Activated naive CD8-positive, alpha-beta T cell treated with anti-CD3 and anti-CD28 coated beads, Interleukin-2, amount 50 U/mL, for 24 hours (primary cell): ENCODE results near the gene SPO11.
"Not testable (repeated sequence)": the region's sequence is repeated elsewhere in the genome, so short reads cannot be mapped to it uniquely, and the experiment has no call there.

Experiments used
- ATAC-seq: fragments of 150-1000 bp; cut with Tn5 transposase; one replicate; pipeline ENCODE4 v1.10.0; 2021
- DNase-seq: peaks from one replicate; pipeline ENCODE4 v3.0.0; 2021
- H3K27ac Mint-ChIP-seq: one replicate; pipeline ENCODE4 v1.8.0; 2021; ENCODE audit warnings: mild to moderate bottlenecking, mixed read lengths
- H3K27me3 Mint-ChIP-seq: one replicate; pipeline ENCODE4 v1.8.0; 2021; ENCODE audit warnings: mixed read lengths
- H3K36me3 Mint-ChIP-seq: one replicate; pipeline ENCODE4 v1.8.0; 2021; ENCODE audit warnings: low read depth, mixed read lengths
- H3K4me1 Mint-ChIP-seq: one replicate; pipeline ENCODE4 v1.8.0; 2021; ENCODE audit warnings: mixed read lengths
- H3K4me3 Mint-ChIP-seq: one replicate; pipeline ENCODE4 v1.8.0; 2021; ENCODE audit warnings: mild to moderate bottlenecking, moderate library complexity, mixed read lengths
- H3K9me3 Mint-ChIP-seq: one replicate; pipeline ENCODE4 v1.8.0; 2021; ENCODE audit warnings: mixed read lengths

The SPO11 gene

DNA sequence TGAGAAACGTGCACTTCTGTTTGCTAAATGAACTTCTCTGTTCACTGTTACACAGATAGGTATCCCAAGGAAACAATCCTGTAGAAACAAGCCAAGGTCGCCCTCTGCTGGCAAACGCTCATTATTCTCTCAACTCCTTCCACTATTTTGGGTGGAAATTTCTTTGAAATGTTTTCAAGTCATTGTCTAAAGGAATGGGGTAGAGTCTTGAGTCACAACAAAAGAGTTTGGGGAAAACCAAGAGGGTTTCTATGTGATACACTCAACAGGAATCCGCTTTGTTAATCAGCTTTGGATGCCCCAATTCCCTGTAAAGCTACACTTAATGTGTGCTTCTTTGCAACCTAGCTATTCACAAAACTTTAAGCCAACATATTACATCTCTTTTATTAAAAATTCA is 16.9 kb downstream of the SPO11 start:
- no peaks in the 10 kb centered on the region for H3K36me3 Mint-ChIP-seq
- no peak overlapping the region for H3K4me3 Mint-ChIP-seq
- H3K9me3 Mint-ChIP-seq = no peaks in the 10 kb centered on the region
- peaks cover 17% of the 10 kb centered on the region for H3K27me3 Mint-ChIP-seq
- H3K4me1 Mint-ChIP-seq = peaks cover 12% of the 10 kb centered on the region
- no peak overlapping the region for H3K27ac Mint-ChIP-seq
- DNase-seq = peak; percentile 77
- peak; percentile 64 for ATAC-seq

GRCh38 chr20:57347393-57347792 is 17.8 kb downstream of the SPO11 start:
- Mint-ChIP-seq H3K9me3 (no peaks in the 10 kb centered on the region), H3K27ac (no peak overlapping the region)
- ATAC-seq = no peak

DNA sequence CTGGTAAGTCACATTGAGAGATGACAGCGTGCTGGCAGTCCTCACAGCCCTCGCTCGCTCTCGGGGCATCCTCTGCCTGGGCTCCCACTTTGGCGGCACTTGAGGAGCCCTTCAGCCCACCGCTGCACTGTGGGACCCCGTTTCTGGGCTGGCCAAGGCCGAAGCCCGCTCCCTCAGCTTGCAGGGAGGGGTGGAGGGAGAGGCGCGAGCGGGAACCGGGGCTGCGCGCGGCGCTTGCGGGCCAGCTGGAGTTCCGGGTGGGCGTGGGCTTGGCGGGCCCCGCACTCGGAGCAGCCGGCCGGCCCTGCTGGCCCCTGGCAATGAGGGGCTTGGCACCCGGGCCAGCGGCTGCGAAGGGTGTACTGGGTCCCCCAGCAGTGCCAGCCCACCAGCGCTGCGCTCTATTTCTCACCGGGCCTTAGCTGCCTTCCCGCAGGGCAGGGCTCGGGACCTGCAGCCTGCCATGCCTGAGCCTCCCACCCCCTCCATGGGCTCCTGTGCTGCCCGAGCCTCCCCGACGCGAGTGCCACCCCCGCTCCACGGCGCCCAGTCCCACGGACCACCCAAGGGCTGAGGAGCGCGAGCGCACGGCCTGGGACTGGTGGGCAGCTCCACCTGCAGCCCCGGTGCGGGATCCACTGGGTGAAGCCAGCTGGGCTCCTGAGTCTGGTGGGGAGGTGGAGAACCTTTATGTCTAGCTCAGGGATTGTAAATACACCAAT is 18.8 kb downstream of the SPO11 start:
- not testable (repeated sequence) for H3K4me3 Mint-ChIP-seq, DNase-seq, H3K27ac Mint-ChIP-seq, H3K27me3 Mint-ChIP-seq, H3K9me3 Mint-ChIP-seq, ATAC-seq
- H3K36me3 Mint-ChIP-seq = peaks cover 11% of the 10 kb centered on the region
- H3K4me1 Mint-ChIP-seq = peaks cover 30% of the 10 kb centered on the region

More at GRCh38 chr20:57347393-57347792, 17.8 kb downstream of the SPO11 start:
- no peak for DNase-seq
- Mint-ChIP-seq H3K27me3 (peaks cover 9% of the 10 kb centered on the region), H3K4me3 (no peak overlapping the region), H3K36me3 (peaks cover 5% of the 10 kb centered on the region), H3K4me1 (peaks cover 20% of the 10 kb centered on the region)

DNA sequence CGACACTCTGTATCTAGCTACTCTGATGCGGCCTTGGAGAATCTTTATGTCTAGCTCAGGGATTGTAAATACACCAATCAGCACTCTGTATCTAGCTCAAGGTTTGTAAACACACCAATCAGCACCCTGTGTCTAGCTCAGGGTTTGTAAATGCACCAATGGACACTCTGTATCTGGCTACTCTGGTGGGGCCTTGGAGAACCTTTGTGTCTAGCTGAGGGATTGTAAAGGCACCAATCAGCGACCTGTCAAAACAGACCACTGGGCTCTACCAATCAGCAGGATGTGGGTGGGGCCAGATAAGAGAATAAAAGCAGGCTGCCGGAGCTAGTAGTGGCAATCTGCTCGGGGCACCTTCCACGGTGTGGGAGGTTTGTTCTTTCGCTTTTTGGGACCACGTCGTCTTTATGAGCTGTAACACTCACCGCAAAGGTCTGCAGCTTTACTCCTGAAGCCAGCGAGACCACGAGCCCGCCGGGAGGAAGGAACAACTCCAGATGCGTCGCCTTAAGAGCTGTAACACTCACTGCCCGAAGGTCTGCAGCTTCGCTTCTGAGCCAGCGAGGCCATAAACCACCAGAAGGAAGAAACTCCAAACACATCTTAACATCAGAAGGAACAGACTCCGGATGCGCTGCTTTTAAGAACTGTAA is 19.4 kb downstream of the SPO11 start:
- not testable (repeated sequence) for H3K27me3 Mint-ChIP-seq, H3K9me3 Mint-ChIP-seq, H3K4me3 Mint-ChIP-seq, H3K27ac Mint-ChIP-seq, ATAC-seq
- peaks cover 32% of the 10 kb centered on the region for H3K4me1 Mint-ChIP-seq
- H3K36me3 Mint-ChIP-seq = peaks cover 14% of the 10 kb centered on the region
- peak; percentile 7 for DNase-seq

GRCh38 chr20:57350081-57350710 is 20.6 kb downstream of the SPO11 start:
- Mint-ChIP-seq H3K9me3 (no peaks in the 10 kb centered on the region), H3K27ac (peak overlapping the region; percentile 64)

DNA sequence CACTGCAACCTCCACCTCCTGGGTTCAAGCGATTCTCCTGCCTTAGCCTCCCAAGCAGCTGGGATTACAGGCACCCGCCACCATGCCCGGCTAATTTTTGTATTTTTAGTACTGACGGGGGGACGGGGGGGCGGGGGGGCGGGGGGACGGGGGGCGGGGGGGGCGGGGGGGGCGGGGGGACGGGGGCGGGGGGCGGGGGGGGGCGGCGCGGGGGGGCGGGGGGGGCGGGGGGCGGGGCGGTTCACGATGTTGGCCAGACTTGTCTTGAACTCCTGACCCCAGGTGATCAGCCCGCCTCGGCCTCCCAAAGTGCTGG is 21.1 kb downstream of the SPO11 start:
- H3K27ac Mint-ChIP-seq = peak overlapping the region; percentile 87
- H3K4me1 Mint-ChIP-seq = peaks cover 32% of the 10 kb centered on the region
- peak overlapping the region; percentile 92 for H3K4me3 Mint-ChIP-seq
- not testable (repeated sequence) for DNase-seq, H3K9me3 Mint-ChIP-seq, ATAC-seq, H3K27me3 Mint-ChIP-seq
- H3K36me3 Mint-ChIP-seq = peaks cover 27% of the 10 kb centered on the region

More at GRCh38 chr20:57350081-57350710, 20.6 kb downstream of the SPO11 start:
- Mint-ChIP-seq H3K4me3 (peak overlapping the region; percentile 59), H3K36me3 (peaks cover 24% of the 10 kb centered on the region), H3K4me1 (peaks cover 32% of the 10 kb centered on the region), H3K27me3 (peaks cover 4% of the 10 kb centered on the region)
- DNase-seq = no peak
- ATAC-seq = no peak

GRCh38 chr20:57351042-57351783 is 21.6 kb downstream of the SPO11 start, which contains the start of gene RAE1:
TSS of gene RAE1 (plus strand) at chr20:57351255. CDS start at chr20:57354039, 2,784 bp downstream.
- Mint-ChIP-seq H3K27me3 (peaks cover 4% of the 10 kb centered on the region), H3K27ac (peak within 1 kb of the TSS; percentile 87), H3K4me1 (peaks cover 32% of the 10 kb centered on the region), H3K4me3 (peak within 1 kb of the TSS; percentile 92), H3K36me3 (peaks cover 32% of the 10 kb centered on the region), H3K9me3 (no peaks in the 10 kb centered on the region)
- peak; percentile 76 for ATAC-seq
- peak; percentile 93 for DNase-seq

GRCh38 chr20:57352305-57352704 is 22.7 kb downstream of the SPO11 start:
- ATAC-seq (no peak), DNase-seq (no peak)
- H3K4me3 Mint-ChIP-seq = peak overlapping the region; percentile 92
- peaks cover 40% of the 10 kb centered on the region for H3K36me3 Mint-ChIP-seq
- no peaks in the 10 kb centered on the region for H3K9me3 Mint-ChIP-seq
- peaks cover 4% of the 10 kb centered on the region for H3K27me3 Mint-ChIP-seq
- H3K4me1 Mint-ChIP-seq = peaks cover 32% of the 10 kb centered on the region
- no peak overlapping the region for H3K27ac Mint-ChIP-seq

DNA sequence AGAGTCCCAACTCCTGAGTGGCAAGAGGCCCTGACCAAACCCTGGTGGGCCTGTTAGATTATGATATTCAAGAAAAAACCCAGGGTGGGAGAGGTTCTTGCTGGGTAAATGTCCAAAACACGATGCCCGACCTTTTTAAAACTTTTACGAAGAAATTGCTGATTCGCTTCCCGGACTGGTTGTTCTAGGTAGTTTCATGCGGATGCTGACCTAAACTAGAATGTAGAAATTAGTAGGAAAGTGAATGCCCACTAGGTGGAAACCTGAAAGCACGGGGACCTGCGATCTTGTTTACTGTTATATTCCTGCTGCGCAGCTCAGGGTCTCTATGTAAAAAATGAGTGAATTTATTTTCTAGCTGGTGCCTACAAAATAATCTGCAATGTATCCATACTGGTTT is 23.7 kb downstream of the SPO11 start:
- Mint-ChIP-seq H3K4me1 (peaks cover 32% of the 10 kb centered on the region), H3K27ac (no peak overlapping the region), H3K36me3 (peaks cover 40% of the 10 kb centered on the region), H3K27me3 (no peaks in the 10 kb centered on the region), H3K4me3 (no peak overlapping the region), H3K9me3 (no peaks in the 10 kb centered on the region)
- no peak for DNase-seq
- no peak for ATAC-seq

- no peak for ATAC-seq
Observed at GRCh38 chr20:57361517-57361916, 31.9 kb downstream of the SPO11 start.

DNA sequence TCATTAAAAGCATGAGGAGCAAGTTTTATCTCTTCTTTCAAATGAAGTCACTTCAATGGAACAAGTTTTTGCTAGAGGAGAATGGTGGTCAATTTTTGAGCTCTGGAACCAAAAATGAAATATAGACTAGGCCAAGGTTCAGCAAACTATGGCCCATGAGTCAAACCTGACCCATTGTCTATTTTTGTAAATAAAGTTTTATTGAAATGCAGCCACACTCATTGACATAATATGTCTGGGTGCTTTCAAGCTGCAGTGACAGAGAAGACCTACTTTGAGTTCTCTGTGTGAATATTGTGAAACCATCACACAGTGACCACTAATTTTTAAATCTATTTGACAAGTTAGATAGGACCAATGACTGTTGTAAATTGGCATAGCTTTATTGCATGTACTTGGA is 34.8 kb downstream of the SPO11 start:
- H3K4me3 Mint-ChIP-seq = no peak overlapping the region
- H3K27me3 Mint-ChIP-seq = no peaks in the 10 kb centered on the region
- no peak for ATAC-seq
- H3K4me1 Mint-ChIP-seq = no peaks in the 10 kb centered on the region
- no peak overlapping the region for H3K27ac Mint-ChIP-seq
- DNase-seq = no peak
- peaks cover 37% of the 10 kb centered on the region for H3K36me3 Mint-ChIP-seq
- no peaks in the 10 kb centered on the region for H3K9me3 Mint-ChIP-seq

More at GRCh38 chr20:57361517-57361916, 31.9 kb downstream of the SPO11 start:
- no peak overlapping the region for H3K27ac Mint-ChIP-seq
- no peaks in the 10 kb centered on the region for H3K9me3 Mint-ChIP-seq
- peaks cover 29% of the 10 kb centered on the region for H3K36me3 Mint-ChIP-seq
- no peak for DNase-seq
- no peak overlapping the region for H3K4me3 Mint-ChIP-seq
- H3K27me3 Mint-ChIP-seq = no peaks in the 10 kb centered on the region
- H3K4me1 Mint-ChIP-seq = no peaks in the 10 kb centered on the region

GRCh38 chr20:57369596-57369995 is 40.0 kb downstream of the SPO11 start:
- DNase-seq (no peak), ATAC-seq (no peak)
- no peak overlapping the region for H3K4me3 Mint-ChIP-seq
- H3K27me3 Mint-ChIP-seq = no peaks in the 10 kb centered on the region
- H3K4me1 Mint-ChIP-seq = peaks cover 12% of the 10 kb centered on the region
- no peak overlapping the region for H3K27ac Mint-ChIP-seq
- H3K9me3 Mint-ChIP-seq = no peaks in the 10 kb centered on the region
- H3K36me3 Mint-ChIP-seq = peaks cover 62% of the 10 kb centered on the region

DNA sequence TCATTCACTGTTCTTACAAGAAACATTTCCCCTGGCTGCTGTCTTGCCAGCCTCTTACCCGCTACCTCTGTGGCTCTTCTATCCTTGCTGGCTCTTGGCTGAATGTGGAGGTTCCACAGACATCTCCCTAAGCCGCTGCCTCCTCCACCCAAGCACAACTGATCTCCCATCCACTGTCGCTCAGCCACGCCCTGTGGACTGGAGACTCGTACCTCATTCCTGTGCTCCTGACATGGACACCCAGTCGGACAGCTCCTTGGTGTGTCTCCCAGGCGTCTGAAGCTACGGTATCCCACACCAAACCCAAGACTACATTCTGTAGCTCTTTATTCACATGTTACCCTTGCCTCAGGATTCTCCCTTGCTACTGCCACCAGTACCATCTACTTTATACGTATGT is 40.7 kb downstream of the SPO11 start:
- peaks cover 13% of the 10 kb centered on the region for H3K4me1 Mint-ChIP-seq
- no peak for DNase-seq
- no peaks in the 10 kb centered on the region for H3K27me3 Mint-ChIP-seq
- H3K27ac Mint-ChIP-seq = no peak overlapping the region
- no peak overlapping the region for H3K4me3 Mint-ChIP-seq
- H3K36me3 Mint-ChIP-seq = peaks cover 64% of the 10 kb centered on the region
- H3K9me3 Mint-ChIP-seq = no peaks in the 10 kb centered on the region
- no peak for ATAC-seq

DNA sequence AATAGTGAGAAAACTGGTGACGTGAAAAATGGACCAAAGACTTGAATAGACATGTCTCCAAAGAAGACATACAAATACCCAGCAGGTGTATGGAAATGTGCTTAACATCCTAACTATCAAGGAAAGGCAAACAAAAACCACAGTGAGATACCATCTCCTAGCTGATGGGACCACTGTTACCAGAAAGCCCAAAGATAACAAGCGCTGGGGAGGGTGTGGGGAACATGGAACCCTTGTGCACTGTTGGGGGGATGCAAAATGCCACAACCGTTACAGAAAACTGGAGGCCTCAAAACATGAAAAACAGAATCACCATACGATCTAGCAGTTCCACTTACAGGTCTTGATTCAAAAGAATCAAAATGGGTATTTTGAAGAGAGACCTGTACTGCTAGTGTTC is 41.8 kb downstream of the SPO11 start:
- H3K36me3 Mint-ChIP-seq = peaks cover 68% of the 10 kb centered on the region
- H3K4me3 Mint-ChIP-seq = no peak overlapping the region
- H3K4me1 Mint-ChIP-seq = peaks cover 13% of the 10 kb centered on the region
- H3K9me3 Mint-ChIP-seq = no peaks in the 10 kb centered on the region
- H3K27ac Mint-ChIP-seq = no peak overlapping the region
- DNase-seq (no peak), ATAC-seq (no peak)
- H3K27me3 Mint-ChIP-seq = no peaks in the 10 kb centered on the region
